Prostate gland (tissue), 2 donors: Measurements from ENCODE around the gene CFAP92. TPM values are rescaled to one million over a fixed set of nuclear protein-coding genes. Genes with fewer than 3 reads are reported as not detected.

ENCODE experiments used
- DNase-seq: peaks from one replicate; pipeline ENCODE4 v3.0.0-alpha.2; 2019; ENCODE audit warnings: low spot score
- H3K27ac ChIP-seq, 2 donors: fragments of 200-600 bp; sonication (generic); 2 replicates each; pipeline ENCODE4 v1.5.1; 2017 to 2019
- H3K27me3 ChIP-seq: fragments of 200-600 bp; sonication (generic); replicated peaks from 2 replicates; pipeline ENCODE4 v1.5.1; 2019; ENCODE audit not compliant: insufficient read depth
- H3K36me3 ChIP-seq, 2 donors: fragments of 200-600 bp; sonication (generic); 1 replicate in 1 of 2; 2 replicates in 1 of 2; pipeline versions ENCODE4 v1.5.1 to v1.8.1; 2017 to 2019
- H3K4me1 ChIP-seq: fragments of 200-600 bp; sonication (generic); replicated peaks from 2 replicates; pipeline ENCODE4 v1.5.1; 2019
- H3K4me3 ChIP-seq, 2 donors: fragments of 200-600 bp; sonication (generic); 2 replicates each; pipeline ENCODE4 v1.5.1; 2017 to 2019
- H3K9me3 ChIP-seq: fragments of 200-600 bp; sonication (generic); 2 replicates; pipeline ENCODE4 v1.5.1; 2017
- POLR2A ChIP-seq: fragments of 450-650 bp; IDR thresholded peaks from one replicate; pipeline ENCODE4 v1.6.1; 2016; ENCODE audit warnings: antibody characterized with exemption, mild to moderate bottlenecking
- POLR2AphosphoS5 ChIP-seq: sonication (generic); formaldehyde crosslinking; IDR thresholded peaks from one replicate; pipeline ENCODE4 v1.6.1; 2017; ENCODE audit warnings: antibody characterized with exemption
- WGBS: methylation state at CpG from one replicate; pipeline ENCODE4 v1.1.5; 2018; 5-methylcytosine and 5-hydroxymethylcytosine counted together
- intact Hi-C: fragments of 100-400 bp; cut with DNase I; formaldehyde crosslinking; loops from one replicate; pipeline ENCODE4 v1.14.2; 2022
- total RNA-seq, 2 donors: library from RNA; depleted of rRNA; stranded (reverse); fragments of >200 nt; gene quantifications; one replicate each; pipeline ENCODE4 v1.1.0, GENCODE V29; 2016
- TF ChIP-seq, protein P1 (sequence below), 4 experiments: fragments of 200-600 bp in 2 of 4; fragments of 450-650 bp in 2 of 4; sonication (generic) in 2 of 4; IDR thresholded peaks; 1 replicate in 3 of 4; 2 replicates in 1 of 4; pipeline ENCODE4 v1.5.1; 2016 to 2019; ENCODE audit warnings: antibody characterized with exemption in 4 of 4, mild to moderate bottlenecking in 2 of 4, moderate library complexity in 2 of 4

CFAP92 gene
- total RNA-seq, 2 donors from 2014 or later = 1.7 to 4.3 TPM

GRCh38 chr3:129031476-129032215, 37.8 kb upstream of the CFAP92 start:
- Histone ChIP-seq H3K27ac (no peak overlapping the region), H3K27me3 (no peaks in the 10 kb centered on the region), H3K9me3 (no peaks in the 10 kb centered on the region), H3K4me1 (no peaks in the 10 kb centered on the region), H3K36me3 (no peaks in the 10 kb centered on the region), H3K4me3 (no peak overlapping the region)
- DNase-seq = no peak
- TF ChIP-seq POLR2AphosphoS5 (no peak), POLR2A (no peak)
- TF ChIP-seq, protein P1, sequence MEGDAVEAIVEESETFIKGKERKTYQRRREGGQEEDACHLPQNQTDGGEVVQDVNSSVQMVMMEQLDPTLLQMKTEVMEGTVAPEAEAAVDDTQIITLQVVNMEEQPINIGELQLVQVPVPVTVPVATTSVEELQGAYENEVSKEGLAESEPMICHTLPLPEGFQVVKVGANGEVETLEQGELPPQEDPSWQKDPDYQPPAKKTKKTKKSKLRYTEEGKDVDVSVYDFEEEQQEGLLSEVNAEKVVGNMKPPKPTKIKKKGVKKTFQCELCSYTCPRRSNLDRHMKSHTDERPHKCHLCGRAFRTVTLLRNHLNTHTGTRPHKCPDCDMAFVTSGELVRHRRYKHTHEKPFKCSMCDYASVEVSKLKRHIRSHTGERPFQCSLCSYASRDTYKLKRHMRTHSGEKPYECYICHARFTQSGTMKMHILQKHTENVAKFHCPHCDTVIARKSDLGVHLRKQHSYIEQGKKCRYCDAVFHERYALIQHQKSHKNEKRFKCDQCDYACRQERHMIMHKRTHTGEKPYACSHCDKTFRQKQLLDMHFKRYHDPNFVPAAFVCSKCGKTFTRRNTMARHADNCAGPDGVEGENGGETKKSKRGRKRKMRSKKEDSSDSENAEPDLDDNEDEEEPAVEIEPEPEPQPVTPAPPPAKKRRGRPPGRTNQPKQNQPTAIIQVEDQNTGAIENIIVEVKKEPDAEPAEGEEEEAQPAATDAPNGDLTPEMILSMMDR (IDR thresholded peaks at IDR 0.05) = no peak
- intact Hi-C loops = no loop called here
- WGBS = 86% methylated on average over 9 of the region's 10 CpGs

DNA sequence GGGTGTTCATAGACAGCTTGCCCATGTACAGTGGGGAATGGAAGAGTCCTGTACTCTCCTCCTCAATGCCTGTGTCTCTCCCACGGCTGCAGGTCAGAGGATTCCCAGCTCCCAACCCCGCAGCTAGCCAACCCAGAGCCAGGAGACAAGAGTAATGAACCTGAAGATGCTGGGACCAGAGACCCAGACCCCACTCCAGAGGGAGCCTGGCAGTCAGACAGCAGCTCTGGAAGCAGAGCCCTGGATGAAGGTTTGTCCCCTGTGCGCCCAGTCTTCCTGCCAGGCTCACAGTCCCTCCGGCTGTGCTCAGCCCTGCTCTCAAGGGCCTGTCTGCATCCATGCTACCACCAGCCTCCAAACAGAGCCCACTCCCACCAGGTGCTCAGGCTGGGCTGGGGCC, 36.7 kb upstream of the CFAP92 start:
- intact Hi-C loops = no loop called here
- no peaks in the 10 kb centered on the region for H3K27me3 ChIP-seq
- H3K9me3 ChIP-seq = no peaks in the 10 kb centered on the region
- H3K4me3 ChIP-seq = no peak overlapping the region
- TF ChIP-seq, protein P1 (IDR thresholded peaks at IDR 0.05) = no peak
- TF ChIP-seq POLR2AphosphoS5 (no peak), POLR2A (no peak)
- no peaks in the 10 kb centered on the region for H3K4me1 ChIP-seq
- no peak for DNase-seq
- no peak overlapping the region for H3K27ac ChIP-seq
- H3K36me3 ChIP-seq = no peaks in the 10 kb centered on the region
- WGBS = 98% methylated on average over 4 of the region's 4 CpGs

DNA sequence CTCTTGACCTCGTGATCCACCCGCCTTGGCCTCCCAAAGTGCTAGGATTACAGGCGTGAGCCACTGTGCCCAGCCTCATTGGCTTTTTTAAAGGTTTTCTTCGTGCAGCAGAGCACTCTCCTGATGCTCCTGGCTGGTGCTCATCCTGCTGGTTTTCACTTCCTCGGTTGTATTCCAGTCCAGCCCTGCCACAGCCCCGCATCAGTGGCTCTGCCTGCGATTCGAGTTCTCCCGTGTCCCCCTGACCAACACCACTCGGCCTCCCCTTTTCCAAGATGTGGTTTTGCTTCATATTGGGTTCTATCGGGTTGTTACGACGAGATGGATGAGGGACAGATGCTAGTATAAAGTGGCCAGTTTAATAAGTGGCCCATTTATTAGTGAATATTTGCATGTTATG, 35.0 kb upstream of the CFAP92 start:
- Histone ChIP-seq H3K27me3 (no peaks in the 10 kb centered on the region), H3K4me1 (no peaks in the 10 kb centered on the region), H3K27ac (no peak overlapping the region), H3K4me3 (no peak overlapping the region), H3K9me3 (no peaks in the 10 kb centered on the region), H3K36me3 (no peaks in the 10 kb centered on the region)
- 94% methylated on average over 13 of the region's 13 CpGs for WGBS
- intact Hi-C loops = no loop called here
- TF ChIP-seq POLR2A = no peak
- TF ChIP-seq, protein P1 (IDR thresholded peaks at IDR 0.05) = no peak
- TF ChIP-seq POLR2AphosphoS5 = no peak
- no peak for DNase-seq

DNA sequence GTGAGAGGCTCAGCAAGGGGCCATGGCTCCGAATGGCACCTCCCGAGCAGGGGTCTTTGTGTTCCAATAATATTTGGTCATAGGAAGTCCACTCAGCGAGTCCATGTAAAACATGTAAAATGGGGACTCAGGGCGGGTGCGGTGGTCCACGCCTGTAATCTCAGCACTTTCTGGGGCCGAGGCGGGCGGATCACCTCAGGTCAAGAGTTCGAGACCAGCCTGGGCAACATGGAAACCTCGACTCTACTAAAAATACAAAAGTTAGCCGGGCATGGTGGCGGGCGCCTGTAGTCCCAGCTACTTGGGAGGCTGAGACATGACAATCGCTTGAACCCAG, 33.6 kb upstream of the CFAP92 start:
- 73% methylated on average over 15 of the region's 15 CpGs for whole genome bisulfite sequencing
- intact Hi-C loops = no loop called here
- Histone ChIP-seq H3K4me1 (no peaks in the 10 kb centered on the region), H3K27me3 (no peaks in the 10 kb centered on the region), H3K36me3 (no peaks in the 10 kb centered on the region), H3K27ac (peak overlapping the region; percentile 34 to 54), H3K4me3 (peak overlapping the region; percentile 36 to 41), H3K9me3 (no peaks in the 10 kb centered on the region)
- no peak for TF ChIP-seq POLR2AphosphoS5
- TF ChIP-seq POLR2A = no peak
- TF ChIP-seq, protein P1 (IDR thresholded peaks at IDR 0.05) = no peak
- DNase-seq = no peak
